Activated T-helper 1 cell treated with anti-CD3 and anti-CD28 coated beads, Interleukin-12 subunit alpha, Interleukin-12 subunit beta, Interleukin-2, Interleukin-4 antibody, amounts not matched to agents 30 ng/mL and 10 ng/mL and 1 ng/mL, durations not matched to agents 14 hours and 24 hours and 36 hours (primary cell): ENCODE data around the gene TOMM70. TPM values are rescaled to one million over a fixed set of nuclear protein-coding genes. Genes with fewer than 3 reads are reported as not detected.

Experiments used
- DNase-seq: peaks from one replicate; pipeline ENCODE4 v3.0.0; 2021; ENCODE audit warnings: low spot score
- H3K27ac Mint-ChIP-seq: one replicate; pipeline ENCODE4 v1.8.0; 2021; ENCODE audit warnings: mild to moderate bottlenecking, mixed read lengths
- H3K27me3 Mint-ChIP-seq: one replicate; pipeline ENCODE4 v1.8.0; 2022; ENCODE audit warnings: mild to moderate bottlenecking, moderate library complexity, mixed read lengths; ENCODE audit not compliant: insufficient read depth
- H3K36me3 Mint-ChIP-seq: one replicate; pipeline ENCODE4 v1.8.0; 2021; ENCODE audit warnings: low read depth, mixed read lengths
- H3K4me1 Mint-ChIP-seq: one replicate; pipeline ENCODE4 v1.8.0; 2021; ENCODE audit warnings: low read depth, mixed read lengths
- H3K4me3 Mint-ChIP-seq: one replicate; pipeline ENCODE4 v1.8.0; 2021; ENCODE audit warnings: mild to moderate bottlenecking, moderate library complexity, mixed read lengths
- H3K9me3 Mint-ChIP-seq: one replicate; pipeline ENCODE4 v1.8.0; 2021; ENCODE audit warnings: mixed read lengths
- intact Hi-C: fragments of 100-400 bp; cut with micrococcal nuclease; formaldehyde crosslinking; loops from one replicate; pipeline ENCODE4 v1.15.1; 2024
- total RNA-seq: library from RNA; stranded (reverse); gene quantifications from 2 replicates; pipeline ENCODE4 v1.2.3, GENCODE V29; 2022

The TOMM70 gene
- total RNA-seq, 1 donor from 2014 or later: 60.0 TPM

GRCh38 chr3:100425316-100425715 lies 24.4 kb upstream of the TOMM70 start:
- intact Hi-C loops: no loop called here
- Mint-ChIP-seq H3K4me1 (no peaks in the 10 kb centered on the region), H3K27me3 (peaks cover 8% of the 10 kb centered on the region)

GRCh38 chr3:100424261-100424660 lies 23.4 kb upstream of the TOMM70 start:
- Mint-ChIP-seq H3K4me3 (no peak overlapping the region), H3K27me3 (peaks cover 8% of the 10 kb centered on the region), H3K9me3 (no peaks in the 10 kb centered on the region), H3K27ac (no peak overlapping the region), H3K36me3 (no peaks in the 10 kb centered on the region), H3K4me1 (no peaks in the 10 kb centered on the region)
- intact Hi-C loops: no loop called here
- no peak for DNase-seq

More at GRCh38 chr3:100425316-100425715, 24.4 kb upstream of the TOMM70 start:
- Mint-ChIP-seq H3K36me3 (no peaks in the 10 kb centered on the region), H3K9me3 (no peaks in the 10 kb centered on the region), H3K27ac (no peak overlapping the region), H3K4me3 (no peak overlapping the region)
- no peak for DNase-seq

DNA sequence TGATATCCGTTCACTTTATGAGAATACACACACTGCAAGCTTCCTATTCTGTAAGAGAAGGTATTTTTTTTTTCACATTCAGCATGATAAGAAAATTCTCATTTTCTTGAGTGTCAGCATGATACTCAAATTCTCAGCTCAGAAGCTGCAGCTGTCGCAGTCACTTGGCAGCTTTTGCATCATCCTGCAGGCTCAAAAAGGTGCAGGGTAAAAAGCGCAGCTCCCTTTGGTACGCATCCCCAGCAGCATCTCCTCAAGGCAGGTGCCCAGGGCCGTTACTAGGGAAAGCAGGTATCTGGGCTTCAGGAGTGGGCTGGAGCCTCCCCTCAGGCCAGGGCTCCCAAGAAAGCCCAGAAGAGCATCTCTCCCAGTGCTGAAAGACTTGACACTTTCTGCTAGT lies 22.7 kb upstream of the TOMM70 start:
- no peak overlapping the region for H3K27ac Mint-ChIP-seq

DNA sequence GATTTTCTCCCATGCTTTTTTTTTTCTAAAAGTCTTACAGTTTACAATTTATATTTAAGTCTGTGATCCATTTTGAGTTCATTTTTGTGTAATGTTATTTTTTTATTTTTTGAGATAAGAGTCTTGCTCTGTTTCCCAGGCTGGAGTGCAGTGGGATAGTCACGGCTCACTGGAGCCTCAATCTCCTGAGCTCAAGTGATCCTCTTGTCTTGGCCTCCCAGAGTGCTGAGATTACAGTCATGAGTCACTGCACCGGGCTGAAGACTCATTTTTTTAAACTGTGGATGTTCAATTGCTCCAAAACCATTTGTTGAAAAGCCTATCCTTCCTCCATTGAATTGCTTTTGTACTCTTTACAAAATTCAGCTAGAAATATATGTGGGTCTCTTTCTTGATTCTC lies 20.0 kb upstream of the TOMM70 start:
- intact Hi-C loops: no loop called here
- Mint-ChIP-seq H3K4me3 (no peak overlapping the region), H3K36me3 (no peaks in the 10 kb centered on the region), H3K27me3 (peaks cover 10% of the 10 kb centered on the region), H3K4me1 (no peaks in the 10 kb centered on the region), H3K9me3 (no peaks in the 10 kb centered on the region), H3K27ac (no peak overlapping the region)
- no peak for DNase-seq

More for the DNA sequence above, 22.7 kb upstream of the TOMM70 start:
- Mint-ChIP-seq H3K9me3 (no peaks in the 10 kb centered on the region), H3K4me3 (no peak overlapping the region), H3K36me3 (no peaks in the 10 kb centered on the region), H3K4me1 (no peaks in the 10 kb centered on the region), H3K27me3 (peaks cover 8% of the 10 kb centered on the region)
- intact Hi-C loops: no loop called here
- no peak for DNase-seq

- no peak overlapping the region for H3K4me3 Mint-ChIP-seq
- H3K27ac Mint-ChIP-seq: no peak overlapping the region
- DNase-seq: no peak
- H3K27me3 Mint-ChIP-seq: peaks cover 5% of the 10 kb centered on the region
- intact Hi-C loops: no loop called here
- no peaks in the 10 kb centered on the region for H3K36me3 Mint-ChIP-seq
- H3K4me1 Mint-ChIP-seq: no peaks in the 10 kb centered on the region
- no peaks in the 10 kb centered on the region for H3K9me3 Mint-ChIP-seq
These were observed 18.5 kb upstream of the TOMM70 start for GRCh38 chr3:100419406-100419805.

DNA sequence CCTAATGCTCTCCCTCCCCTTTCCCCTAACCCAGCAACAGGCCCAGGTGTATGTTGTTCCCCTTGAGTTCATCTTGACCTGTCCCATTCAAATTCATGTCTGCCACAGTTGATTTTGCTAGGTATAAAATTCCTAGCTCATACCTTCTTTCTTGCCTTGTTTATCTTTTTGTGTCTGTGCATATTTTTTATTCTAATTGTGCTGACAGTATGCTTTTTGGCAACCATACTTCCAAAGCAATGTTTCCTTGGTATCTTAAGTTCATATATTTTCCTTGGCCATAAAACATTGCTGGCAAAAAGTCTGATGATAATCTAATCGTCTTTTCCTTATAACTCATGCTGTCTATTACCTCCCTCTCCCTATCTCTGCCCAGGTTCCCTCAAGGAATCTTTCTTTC lies 16.0 kb upstream of the TOMM70 start:
- peaks cover 5% of the 10 kb centered on the region for H3K27me3 Mint-ChIP-seq
- H3K27ac Mint-ChIP-seq: no peak overlapping the region
- H3K9me3 Mint-ChIP-seq: no peaks in the 10 kb centered on the region
- DNase-seq: no peak
- H3K36me3 Mint-ChIP-seq: no peaks in the 10 kb centered on the region
- intact Hi-C loops: no loop called here
- no peak overlapping the region for H3K4me3 Mint-ChIP-seq
- no peaks in the 10 kb centered on the region for H3K4me1 Mint-ChIP-seq

DNA sequence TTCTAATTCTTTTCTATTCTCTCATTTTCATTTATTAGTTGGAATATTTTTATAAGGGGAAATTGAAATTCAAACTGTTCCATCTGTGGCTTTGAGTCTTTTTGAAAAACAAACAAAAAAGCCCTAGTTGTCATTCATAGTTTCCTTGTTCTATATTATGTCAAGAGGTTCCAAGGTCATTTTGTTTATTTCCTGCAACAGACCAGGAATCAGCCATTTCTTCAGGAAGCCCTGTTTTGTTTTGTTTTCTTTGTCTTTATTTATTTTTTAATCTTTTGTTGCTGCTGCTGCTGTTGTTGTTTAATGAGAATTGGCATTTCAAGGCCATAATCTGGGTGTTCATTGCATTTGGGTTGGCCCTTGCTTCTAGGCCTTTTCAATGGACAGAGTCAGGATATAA lies 15.3 kb upstream of the TOMM70 start:
- H3K4me3 Mint-ChIP-seq: no peak overlapping the region
- no peaks in the 10 kb centered on the region for H3K9me3 Mint-ChIP-seq
- no peaks in the 10 kb centered on the region for H3K4me1 Mint-ChIP-seq
- no peak for DNase-seq
- no peak overlapping the region for H3K27ac Mint-ChIP-seq
- intact Hi-C loops: no loop called here
- no peaks in the 10 kb centered on the region for H3K36me3 Mint-ChIP-seq
- peaks cover 5% of the 10 kb centered on the region for H3K27me3 Mint-ChIP-seq

DNA sequence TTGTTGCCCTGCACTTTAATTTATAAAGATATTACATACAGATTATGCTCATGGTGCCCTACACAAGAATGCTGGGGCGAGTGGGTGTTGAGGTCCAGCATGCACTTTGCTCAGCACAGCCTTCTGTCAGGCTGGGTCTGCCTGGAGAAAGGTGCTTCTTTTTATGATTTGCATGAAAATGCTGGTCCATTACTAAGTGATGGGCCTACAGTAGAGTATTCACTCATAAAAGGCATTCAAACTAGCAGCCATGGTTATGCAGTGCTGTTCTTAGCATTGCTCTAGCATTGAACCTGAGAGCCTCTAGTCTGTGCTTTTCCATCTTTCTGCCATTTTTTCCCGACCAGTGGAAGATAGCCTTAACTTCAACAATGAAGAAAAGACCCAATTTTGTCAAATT lies 12.7 kb upstream of the TOMM70 start:
- H3K27ac Mint-ChIP-seq: no peak overlapping the region

DNA sequence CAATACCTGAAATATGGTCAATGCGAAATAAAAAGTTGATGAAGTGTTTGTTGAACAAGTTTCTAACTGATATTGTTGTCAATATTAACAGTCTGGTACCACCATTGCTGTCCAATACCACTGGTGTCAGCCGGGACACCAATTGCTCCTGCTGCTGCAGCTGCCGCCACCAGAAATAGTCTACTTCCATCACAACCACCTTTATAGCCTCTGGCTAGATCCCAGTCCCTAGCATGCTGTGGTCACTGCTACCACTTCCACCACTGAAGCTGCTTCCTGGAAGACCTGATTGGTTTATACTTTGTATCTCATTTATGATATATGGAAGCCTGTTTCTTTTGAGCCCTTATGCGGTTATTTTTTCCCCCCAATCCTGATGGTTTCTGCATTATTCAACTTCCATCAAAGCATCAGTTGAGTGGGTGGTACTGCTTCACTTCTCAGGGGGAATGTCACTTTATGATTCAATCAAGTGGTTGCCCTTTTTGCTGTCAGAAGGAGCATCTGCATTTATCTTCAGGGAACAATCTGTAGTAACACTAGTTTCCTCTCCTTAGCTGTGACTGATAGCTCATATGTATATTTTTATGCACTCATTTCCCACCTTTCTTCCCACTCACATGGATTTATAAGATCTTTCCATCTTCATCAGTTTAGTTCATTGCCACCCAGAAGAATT lies 12.2 kb upstream of the TOMM70 start:
- intact Hi-C loops: no loop called here
- Mint-ChIP-seq H3K27ac (no peak overlapping the region), H3K36me3 (peaks cover 2% of the 10 kb centered on the region), H3K27me3 (peaks cover 2% of the 10 kb centered on the region), H3K4me1 (no peaks in the 10 kb centered on the region), H3K9me3 (peaks cover under 1% of the 10 kb centered on the region), H3K4me3 (no peak overlapping the region)
- no peak for DNase-seq

More for the DNA sequence above, 12.7 kb upstream of the TOMM70 start:
- Mint-ChIP-seq H3K4me3 (no peak overlapping the region), H3K27me3 (peaks cover 2% of the 10 kb centered on the region), H3K36me3 (peaks cover 2% of the 10 kb centered on the region), H3K4me1 (no peaks in the 10 kb centered on the region), H3K9me3 (no peaks in the 10 kb centered on the region)
- DNase-seq: no peak
- intact Hi-C loops: no loop called here

GRCh38 chr3:100411091-100411982 lies 10.4 kb upstream of the TOMM70 start:
- no peak for DNase-seq
- H3K27me3 Mint-ChIP-seq: peaks cover 2% of the 10 kb centered on the region
- H3K36me3 Mint-ChIP-seq: peaks cover 9% of the 10 kb centered on the region
- H3K4me1 Mint-ChIP-seq: no peaks in the 10 kb centered on the region
- no peak overlapping the region for H3K27ac Mint-ChIP-seq
- peaks cover 10% of the 10 kb centered on the region for H3K9me3 Mint-ChIP-seq
- no peak overlapping the region for H3K4me3 Mint-ChIP-seq
- intact Hi-C loops: no loop called here

DNA sequence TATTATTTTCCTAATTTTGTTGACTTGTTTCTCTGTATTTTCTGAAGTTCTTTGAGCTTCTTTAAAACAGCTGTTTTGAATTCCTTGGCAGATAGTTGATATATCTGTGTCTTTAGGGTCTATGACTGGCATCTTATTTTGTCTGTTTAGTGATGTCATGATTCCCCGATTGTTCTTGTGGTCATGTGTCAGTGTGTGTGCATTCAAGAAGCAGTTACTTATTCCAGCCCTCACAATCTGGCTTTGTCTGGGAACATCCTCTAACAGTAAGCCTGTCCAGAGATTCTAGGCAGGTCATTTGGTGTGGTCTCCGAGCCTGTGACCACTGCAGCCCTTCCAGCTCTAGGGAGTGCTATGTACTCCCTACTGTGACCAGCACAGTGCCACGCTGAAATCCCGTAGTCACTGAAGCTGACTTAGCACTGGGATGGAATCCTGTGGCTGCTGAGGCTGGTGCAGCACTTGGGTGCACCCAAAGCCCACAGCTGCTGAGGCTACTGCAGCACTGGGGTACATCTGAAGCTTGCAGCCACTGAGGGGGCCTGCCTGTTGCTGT lies 7.2 kb upstream of the TOMM70 start:
- peaks cover 12% of the 10 kb centered on the region for H3K4me1 Mint-ChIP-seq
- peaks cover 16% of the 10 kb centered on the region for H3K36me3 Mint-ChIP-seq
- no peaks in the 10 kb centered on the region for H3K27me3 Mint-ChIP-seq

DNA sequence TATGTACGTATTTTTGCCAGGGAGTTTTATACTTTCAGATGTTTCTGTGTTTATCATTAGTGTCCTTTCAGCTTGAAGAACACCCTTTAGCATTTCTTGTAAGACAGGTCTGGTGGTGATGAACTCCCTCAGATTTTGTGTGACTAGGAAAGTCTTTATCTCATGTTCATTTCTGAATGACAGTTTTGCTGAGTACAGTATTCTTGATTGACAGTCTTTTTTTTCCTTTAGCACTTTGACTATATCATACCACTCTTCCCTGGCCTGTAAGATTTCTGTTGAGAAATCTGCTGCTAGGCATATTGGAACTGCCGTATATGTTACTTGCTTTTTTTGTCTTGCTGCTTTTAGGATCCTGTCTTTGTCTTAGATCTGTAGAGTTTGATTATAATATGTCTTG lies 6.3 kb upstream of the TOMM70 start:
- intact Hi-C loops: no loop called here
- Mint-ChIP-seq H3K4me1 (peaks cover 21% of the 10 kb centered on the region), H3K36me3 (peaks cover 16% of the 10 kb centered on the region), H3K27ac (no peak overlapping the region), H3K9me3 (peaks cover 10% of the 10 kb centered on the region), H3K27me3 (no peaks in the 10 kb centered on the region), H3K4me3 (no peak overlapping the region)
- DNase-seq: no peak

More for the DNA sequence above, 7.2 kb upstream of the TOMM70 start:
- intact Hi-C loops: no loop called here
- peaks cover 10% of the 10 kb centered on the region for H3K9me3 Mint-ChIP-seq
- H3K27ac Mint-ChIP-seq: no peak overlapping the region
- H3K4me3 Mint-ChIP-seq: no peak overlapping the region
- no peak for DNase-seq

DNA sequence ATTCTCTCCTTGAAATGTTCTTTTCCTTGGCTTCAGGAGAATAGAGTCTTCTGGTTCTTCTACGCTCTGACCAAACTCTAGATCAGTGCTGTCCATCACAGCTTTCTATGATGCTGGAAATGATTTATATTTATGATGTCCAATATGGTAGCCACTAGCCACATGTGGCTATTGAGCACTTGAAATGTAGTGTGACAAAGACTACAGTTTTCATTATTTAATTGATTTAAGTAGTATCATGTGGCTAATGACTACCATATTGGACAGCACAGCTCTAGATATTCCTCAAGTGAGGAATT lies 3.3 kb upstream of the TOMM70 start:
- intact Hi-C loops: loop anchor here (5.0 kb wide), 2 partner anchors 332 to 572 kb away; no protein-coding TSS in a partner anchor

More for the DNA sequence above, 3.3 kb upstream of the TOMM70 start:
- no peak for DNase-seq
- peaks cover 10% of the 10 kb centered on the region for H3K9me3 Mint-ChIP-seq
- peaks cover 16% of the 10 kb centered on the region for H3K36me3 Mint-ChIP-seq
- H3K27me3 Mint-ChIP-seq: peaks cover 2% of the 10 kb centered on the region
- no peak overlapping the region for H3K4me3 Mint-ChIP-seq
- H3K4me1 Mint-ChIP-seq: peaks cover 46% of the 10 kb centered on the region
- no peak overlapping the region for H3K27ac Mint-ChIP-seq
